ENCODE results near the gene JUNB.

DNA sequence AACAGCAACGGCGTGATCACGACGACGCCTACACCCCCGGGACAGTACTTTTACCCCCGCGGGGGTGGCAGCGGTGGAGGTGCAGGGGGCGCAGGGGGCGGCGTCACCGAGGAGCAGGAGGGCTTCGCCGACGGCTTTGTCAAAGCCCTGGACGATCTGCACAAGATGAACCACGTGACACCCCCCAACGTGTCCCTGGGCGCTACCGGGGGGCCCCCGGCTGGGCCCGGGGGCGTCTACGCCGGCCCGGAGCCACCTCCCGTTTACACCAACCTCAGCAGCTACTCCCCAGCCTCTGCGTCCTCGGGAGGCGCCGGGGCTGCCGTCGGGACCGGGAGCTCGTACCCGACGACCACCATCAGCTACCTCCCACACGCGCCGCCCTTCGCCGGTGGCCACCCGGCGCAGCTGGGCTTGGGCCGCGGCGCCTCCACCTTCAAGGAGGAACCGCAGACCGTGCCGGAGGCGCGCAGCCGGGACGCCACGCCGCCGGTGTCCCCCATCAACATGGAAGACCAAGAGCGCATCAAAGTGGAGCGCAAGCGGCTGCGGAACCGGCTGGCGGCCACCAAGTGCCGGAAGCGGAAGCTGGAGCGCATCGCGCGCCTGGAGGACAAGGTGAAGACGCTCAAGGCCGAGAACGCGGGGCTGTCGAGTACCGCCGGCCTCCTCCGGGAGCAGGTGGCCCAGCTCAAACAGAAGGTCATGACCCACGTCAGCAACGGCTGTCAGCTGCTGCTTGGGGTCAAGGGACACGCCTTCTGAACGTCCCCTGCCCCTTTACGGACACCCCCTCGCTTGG, 966 bp downstream of the JUNB start:
- peak in 1 of 2 donors; percentile 13 for TF ChIP-seq POLR2A (IDR thresholded peaks at IDR 0.05)
- no peak for TF ChIP-seq CTCF (IDR thresholded peaks at IDR 0.05)
- peak; percentile 65 to 83 (median 76) for TF ChIP-seq POLR2AphosphoS5 (IDR thresholded peaks at IDR 0.05)

Data from sigmoid colon (tissue), 4 donors.